GM06990 (cell line): ENCODE data around the gene MYMK.

Source experiments
- DNase-seq: peaks from one replicate; pipeline ENCODE4 v3.0.0-alpha.2; 2011; ENCODE audit not compliant: insufficient read length; ENCODE audit errors: extremely low read depth
- H3K27me3 ChIP-seq: replicated peaks from 2 replicates; pipeline ENCODE4 v1.6.0; 2011; ENCODE audit warnings: low read length; ENCODE audit not compliant: control insufficient read depth, insufficient read depth
- H3K36me3 ChIP-seq: 2 replicates; pipeline ENCODE4 v1.5.1; 2011; ENCODE audit warnings: low read length; ENCODE audit not compliant: control insufficient read depth, insufficient read depth
- H3K4me3 ChIP-seq: replicated peaks from 2 replicates; pipeline ENCODE4 v1.5.1; 2011; ENCODE audit warnings: low read depth, mild to moderate bottlenecking, control low read depth, low read length
- CTCF ChIP-seq: IDR thresholded peaks from 2 replicates; pipeline ENCODE4 v1.5.1; 2011; ENCODE audit warnings: low read length, control low read depth, mild to moderate bottlenecking, inconsistent platforms; ENCODE audit not compliant: insufficient read depth, poor library complexity, severe bottlenecking

Gene MYMK

GRCh38 chr9:133553973-133554713 lies 29.4 kb upstream of the MYMK start:
- no peak overlapping the region for H3K4me3 ChIP-seq
- H3K27me3 ChIP-seq, result no peaks in the 10 kb centered on the region; the same call in 1 of the 2 replicates
- no peaks in the 10 kb centered on the region for H3K36me3 ChIP-seq
- no peak for DNase-seq
- no peak for TF ChIP-seq CTCF

GRCh38 chr9:133553123-133553522 lies 28.4 kb upstream of the MYMK start:
- no peak for DNase-seq
- no peak overlapping the region for H3K4me3 ChIP-seq
- no peaks in the 10 kb centered on the region for H3K36me3 ChIP-seq
- TF ChIP-seq CTCF, result no peak
- no peaks in the 10 kb centered on the region; the same call in 1 of the 2 replicates for H3K27me3 ChIP-seq

- Histone ChIP-seq H3K36me3 (no peaks in the 10 kb centered on the region), H3K4me3 (no peak overlapping the region), H3K27me3 (no peaks in the 10 kb centered on the region; the same call in 1 of the 2 replicates)
- no peak for DNase-seq
- TF ChIP-seq CTCF, result no peak
Measured at GRCh38 chr9:133552236-133552635, 27.5 kb upstream of the MYMK start.

- Histone ChIP-seq H3K36me3 (no peaks in the 10 kb centered on the region), H3K27me3 (no peaks in the 10 kb centered on the region; the same call in 1 of the 2 replicates), H3K4me3 (no peak overlapping the region)
- no peak for TF ChIP-seq CTCF
- DNase-seq, result no peak
Measured at GRCh38 chr9:133551446-133551845, 26.7 kb upstream of the MYMK start.

GRCh38 chr9:133547116-133547515 lies 22.4 kb upstream of the MYMK start:
- H3K27me3 ChIP-seq, result no peaks in the 10 kb centered on the region; the same call in 1 of the 2 replicates
- H3K4me3 ChIP-seq, result no peak overlapping the region
- DNase-seq, result no peak
- H3K36me3 ChIP-seq, result no peaks in the 10 kb centered on the region
- TF ChIP-seq CTCF, result no peak
